ENCODE results near the gene ADIG. TPM values are rescaled to one million over a fixed set of nuclear protein-coding genes. Genes with fewer than 3 reads are reported as not detected.

ADIG gene
- total and polyA plus RNA-seq, 2 of the 8 experiments (the other 6 are each of a cell fraction or from before 2014, with no cell fraction given): not detected

- TF ChIP-seq EZH2 (IDR thresholded peaks at IDR 0.05; ENCODE audit: low read depth, low read length, severe bottlenecking) (no peak), CHD7 (IDR thresholded peaks at IDR 0.05; ENCODE audit: insufficient replicate concordance, low read length) (no peak), MAX (IDR thresholded peaks at IDR 0.05) (no peak), SP2 (IDR thresholded peaks at IDR 0.05; ENCODE audit: low read length) (no peak), ATF2 (IDR thresholded peaks at IDR 0.05; ENCODE audit: low read length) (no peak), KDM1A (IDR thresholded peaks at IDR 0.05; ENCODE audit: borderline replicate concordance, low read length) (no peak), POLR2A (IDR thresholded peaks at IDR 0.05; ENCODE audit: control extremely low read depth in 1 of 2, low read depth in 2 of 2, low read length in 2 of 2) (no peak), BRCA1 (IDR thresholded peaks at IDR 0.05; ENCODE audit: low read depth, low read length) (no peak)
Observed at GRCh38 chr20:38589967-38590675, 9.1 kb downstream of the ADIG start (continued).
